Loucy (cell line): Measurements from ENCODE around the gene NMRK1.

Experiments
- CTCF ChIP-seq: fragments of 200-600 bp; sonication (generic); conservative IDR thresholded peaks from 2 replicates; pipeline ENCODE4 v1.5.1; 2014; ENCODE audit warnings: mild to moderate bottlenecking, antibody characterized with exemption, low read length
- EZH2phosphoT487 ChIP-seq: fragments of 200-600 bp; IDR thresholded peaks from 2 replicates; pipeline ENCODE4 v1.6.1; 2018; ENCODE audit warnings: antibody characterized with exemption, mild to moderate bottlenecking, moderate library complexity, borderline replicate concordance

- TF ChIP-seq CTCF (no peak), EZH2phosphoT487 (no peak)
Observed at GRCh38 chr9:75130172-75130571, 42.2 kb upstream of the NMRK1 start.
